HG03135 (cell line): ENCODE results near the gene EPHB2.

Experiments
- ATAC-seq: cut with Tn5 transposase; IDR thresholded peaks from one replicate; pipeline ENCODE4 v1.9.1; 2021; ENCODE audit warnings: mild to moderate bottlenecking, moderate library complexity; ENCODE audit not compliant: unreplicated experiment

EPHB2 gene

GRCh38 chr1:22749919-22750684, 39.5 kb downstream of the EPHB2 start:
- ATAC-seq = no peak

GRCh38 chr1:22750685-22751051, 40.0 kb downstream of the EPHB2 start:
- ATAC-seq = no peak

- no peak for ATAC-seq
These were observed 40.5 kb downstream of the EPHB2 start for GRCh38 chr1:22751124-22751531.

GRCh38 chr1:22752339-22752738, 41.7 kb downstream of the EPHB2 start:
- ATAC-seq = no peak

GRCh38 chr1:22753481-22753971, 42.9 kb downstream of the EPHB2 start:
- ATAC-seq = no peak

- no peak for ATAC-seq
These were observed 43.6 kb downstream of the EPHB2 start for GRCh38 chr1:22754106-22754768.

GRCh38 chr1:22754824-22755223, 44.2 kb downstream of the EPHB2 start:
- ATAC-seq = no peak

GRCh38 chr1:22755641-22756040, 45.0 kb downstream of the EPHB2 start:
- no peak for ATAC-seq

- ATAC-seq = no peak
These were observed 45.6 kb downstream of the EPHB2 start for GRCh38 chr1:22756125-22756735.

GRCh38 chr1:22760455-22760854, 49.8 kb downstream of the EPHB2 start:
- no peak for ATAC-seq

- ATAC-seq = no peak
These were observed 50.5 kb downstream of the EPHB2 start for GRCh38 chr1:22761101-22761500.

GRCh38 chr1:22761821-22762220, 51.2 kb downstream of the EPHB2 start:
- ATAC-seq = no peak

GRCh38 chr1:22763487-22764200, 53.0 kb downstream of the EPHB2 start:
- ATAC-seq = no peak

GRCh38 chr1:22767852-22768251, 57.2 kb downstream of the EPHB2 start:
- no peak for ATAC-seq

- no peak for ATAC-seq
These were observed 59.3 kb downstream of the EPHB2 start for GRCh38 chr1:22769932-22770331.

GRCh38 chr1:22772014-22772413, 61.4 kb downstream of the EPHB2 start:
- no peak for ATAC-seq

- ATAC-seq = no peak
These were observed 63.6 kb downstream of the EPHB2 start for GRCh38 chr1:22773981-22774832.

GRCh38 chr1:22774833-22775182, 64.2 kb downstream of the EPHB2 start:
- ATAC-seq = no peak

- no peak for ATAC-seq
These were observed 64.8 kb downstream of the EPHB2 start for GRCh38 chr1:22775478-22775877.

- no peak for ATAC-seq
These were observed 65.5 kb downstream of the EPHB2 start for GRCh38 chr1:22776035-22776613.
